Stimulated activated CD4-positive, alpha-beta T cell treated with anti-CD3 and anti-CD28 coated beads, Interleukin-1b, Interleukin-23, amount 100 ng/mL, for 4 hours (primary cell): ENCODE results near the gene ZNF174.

Experiments
- DNase-seq, 2 donors: peaks; one replicate each; pipeline ENCODE4 v3.0.0-alpha.2; 2020; ENCODE audit warnings: low read depth in 2 of 2

The ZNF174 gene

DNA sequence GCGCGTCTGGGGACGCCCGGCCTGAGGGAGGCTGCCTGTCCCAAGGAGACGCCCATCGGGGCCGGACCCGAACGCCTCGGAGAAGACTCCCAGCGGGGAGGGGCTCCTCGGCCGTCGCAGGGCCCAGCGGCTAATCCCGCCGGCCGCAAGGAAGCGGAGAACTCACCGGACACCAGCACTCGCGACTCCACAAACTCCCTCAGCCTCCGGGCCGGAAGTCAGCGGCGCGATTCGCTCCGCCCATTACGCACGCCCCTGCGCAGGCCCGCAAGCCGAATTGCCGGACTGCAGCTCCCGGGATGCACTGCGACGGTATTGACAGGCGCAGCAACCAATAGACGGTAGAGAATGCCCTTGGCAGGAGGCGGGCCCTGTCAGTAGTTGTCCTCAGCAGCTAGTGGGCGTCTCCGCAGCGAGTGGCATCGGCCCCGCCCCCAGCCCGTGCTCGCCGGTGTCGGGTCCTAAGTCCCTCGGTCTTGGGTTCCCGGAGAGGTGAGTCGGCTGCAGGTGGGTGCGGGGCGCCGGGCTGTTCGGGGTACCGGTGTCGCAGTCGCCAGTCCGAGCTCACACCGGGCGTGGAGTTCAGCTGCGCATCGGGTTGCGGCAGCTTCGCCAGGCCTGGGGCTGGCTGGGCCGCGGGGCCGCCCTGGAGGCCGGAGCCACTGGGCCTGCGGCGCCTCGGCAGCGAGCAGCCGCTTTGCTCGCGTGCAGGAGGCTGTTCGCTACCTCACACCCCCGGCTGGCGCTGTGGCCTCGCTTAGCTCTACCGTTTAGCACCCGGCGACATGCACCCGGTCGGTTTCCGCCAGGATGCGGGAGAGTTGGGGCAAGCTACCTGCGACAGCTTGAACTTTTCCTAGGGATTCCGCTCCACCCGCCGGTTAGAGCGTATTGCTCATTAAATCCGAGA is at the start of gene ZNF174, which contains the start of gene ZSCAN32:
Gene ZNF174 (plus strand): TSS at position 437 of the 910 bp plus-strand sequence. CDS start 790 bp downstream, outside the sequence.
Gene ZSCAN32 (minus strand): TSS at position 226 of the 910 bp plus-strand sequence. CDS start 3,447 bp downstream, outside the sequence.
- DNase-seq, result peak; percentile 93 to 98

DNA sequence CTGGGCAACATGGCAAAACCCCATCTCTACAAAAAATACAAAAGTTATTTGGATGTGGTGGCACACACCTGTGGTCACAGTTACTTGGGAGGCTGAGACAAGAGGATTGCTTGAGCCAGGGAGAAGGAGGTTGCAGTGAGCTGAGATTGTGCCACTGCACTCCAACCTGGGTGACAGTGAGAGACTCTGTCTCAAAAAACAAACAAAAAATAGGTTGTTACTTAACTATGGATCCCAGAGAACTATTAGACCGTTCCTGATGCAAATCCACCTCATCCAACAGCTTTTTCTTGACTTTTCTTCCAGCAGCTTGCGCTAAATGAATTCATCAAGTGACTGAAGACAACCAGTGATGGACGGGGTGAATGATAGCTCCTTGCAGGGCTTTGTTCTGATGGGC is 45.4 kb upstream of the ZNF174 start, which contains the start of gene OR2C1:
Gene OR2C1 (plus strand): TSS at position 301 of the 400 bp plus-strand sequence. CDS start 52 bp downstream, at position 353.
- DNase-seq, result no peak

DNA sequence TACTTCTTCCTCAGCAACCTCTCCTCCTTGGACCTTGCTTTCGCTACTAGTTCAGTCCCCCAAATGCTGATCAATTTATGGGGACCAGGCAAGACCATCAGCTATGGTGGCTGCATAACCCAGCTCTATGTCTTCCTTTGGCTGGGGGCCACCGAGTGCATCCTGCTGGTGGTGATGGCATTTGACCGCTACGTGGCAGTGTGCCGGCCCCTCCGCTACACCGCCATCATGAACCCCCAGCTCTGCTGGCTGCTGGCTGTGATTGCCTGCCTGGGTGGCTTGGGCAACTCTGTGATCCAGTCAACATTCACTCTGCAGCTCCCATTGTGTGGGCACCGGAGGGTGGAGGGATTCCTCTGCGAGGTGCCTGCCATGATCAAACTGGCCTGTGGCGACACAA is 44.9 kb upstream of the ZNF174 start:
- no peak for DNase-seq

DNA sequence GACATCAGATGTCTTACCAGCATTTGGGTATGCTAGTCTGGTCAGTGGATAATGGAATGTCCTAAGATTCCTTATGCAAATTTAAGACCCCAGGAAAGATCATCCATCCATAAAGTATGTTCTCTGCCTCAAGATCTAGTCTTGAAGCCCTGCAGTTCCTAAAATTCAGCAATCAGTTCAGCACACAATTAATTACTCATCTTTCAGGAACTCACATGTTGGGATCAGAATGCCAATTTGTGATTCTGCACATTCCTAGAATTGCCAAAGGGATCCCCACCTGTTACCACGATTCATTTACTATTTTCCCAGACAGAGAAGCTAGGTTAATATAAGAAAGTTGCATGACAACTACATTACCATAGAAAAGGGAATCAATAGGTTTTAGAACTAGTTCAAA is 42.1 kb upstream of the ZNF174 start:
- no peak for DNase-seq

DNA sequence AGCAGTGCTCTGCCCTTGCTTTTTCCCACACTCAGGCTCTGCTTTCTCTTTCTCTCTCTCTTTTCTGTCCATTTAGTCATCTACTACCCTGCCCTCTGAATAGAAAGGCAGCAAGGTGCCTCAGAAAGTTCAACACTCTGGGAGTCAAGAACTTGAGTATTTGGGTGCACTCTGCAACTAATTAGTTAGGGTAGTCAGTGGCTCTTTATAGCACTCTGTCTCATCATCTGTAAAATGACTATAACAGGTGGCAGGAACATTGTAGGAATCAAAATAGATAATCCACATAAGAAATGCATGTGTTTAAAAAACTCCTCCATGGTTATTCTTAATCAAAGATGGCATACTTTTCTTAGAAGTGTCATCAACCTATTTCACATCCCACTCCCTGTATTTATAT is 38.1 kb upstream of the ZNF174 start:
- DNase-seq, result no peak

DNA sequence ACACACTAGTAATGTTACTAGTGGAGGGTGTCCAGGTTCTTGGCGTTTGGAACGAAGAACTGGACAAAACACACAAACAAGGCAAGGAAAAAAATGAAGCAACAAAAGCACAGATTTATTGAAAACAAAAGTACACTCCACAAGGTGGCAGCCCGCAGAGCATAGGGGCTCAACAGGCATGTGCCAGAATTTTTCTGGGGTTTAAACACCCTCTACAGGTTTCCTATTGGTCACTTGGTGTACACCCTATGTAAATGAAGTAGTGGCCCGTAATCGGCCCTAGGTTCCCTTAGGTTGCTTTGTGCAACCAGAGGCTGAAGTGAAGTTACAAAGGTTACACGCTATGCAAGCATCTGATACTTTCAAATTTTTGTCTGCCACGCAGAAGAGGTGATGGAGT is 37.2 kb upstream of the ZNF174 start:
- DNase-seq, result no peak

DNA sequence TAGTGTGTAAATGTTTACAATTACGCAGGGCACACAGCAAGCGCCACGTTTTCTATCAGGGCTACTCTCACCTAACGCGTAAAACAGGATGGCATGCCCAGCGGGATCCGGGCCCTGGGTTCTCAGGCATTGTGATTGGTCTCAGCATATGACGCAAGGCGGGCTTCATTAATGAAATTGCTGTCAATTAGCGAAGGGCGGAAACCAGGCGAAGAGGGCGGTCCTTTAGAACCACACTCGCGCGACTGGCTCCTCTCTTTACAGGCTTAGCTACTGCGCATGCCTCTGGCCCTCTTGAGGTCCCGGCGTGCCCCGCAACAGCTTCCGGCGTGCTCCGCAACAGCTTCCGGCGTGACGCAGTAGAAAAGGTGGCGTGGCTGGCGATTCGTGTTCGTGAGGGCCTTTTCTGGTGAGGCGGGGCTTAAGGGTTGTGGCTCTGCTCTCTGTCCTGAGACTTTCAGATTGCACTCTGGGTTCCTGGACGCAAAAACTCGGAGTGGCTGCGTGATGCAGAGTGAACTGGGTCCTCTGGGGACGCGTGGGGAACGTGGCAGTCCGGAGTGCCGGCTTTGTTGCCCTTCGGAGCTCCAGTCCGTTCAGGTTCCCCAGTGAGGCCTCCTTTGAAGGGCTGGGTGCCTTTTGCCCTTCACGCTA is 36.1 kb upstream of the ZNF174 start:
- DNase-seq, result peak; percentile 66 to 72

DNA sequence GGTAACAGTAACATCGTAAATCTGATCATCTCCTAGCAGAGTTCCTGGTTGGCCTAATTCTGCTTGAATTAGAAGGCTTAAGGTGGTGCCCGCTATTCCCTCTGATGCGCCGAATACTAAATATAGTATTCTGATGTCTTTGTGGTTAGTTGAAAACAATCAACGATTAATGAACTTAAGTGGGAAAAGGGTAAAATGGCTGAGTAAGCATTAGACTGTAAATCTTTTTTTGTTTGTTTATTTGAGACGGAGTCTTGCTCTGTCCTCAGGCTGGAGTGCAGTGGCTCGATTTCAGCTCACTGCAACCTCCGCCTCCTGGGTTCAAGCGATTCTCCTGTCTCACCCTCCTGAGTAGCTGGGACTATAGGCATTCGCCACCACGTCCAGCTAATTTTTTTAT is 31.9 kb upstream of the ZNF174 start:
- DNase-seq, result no peak

DNA sequence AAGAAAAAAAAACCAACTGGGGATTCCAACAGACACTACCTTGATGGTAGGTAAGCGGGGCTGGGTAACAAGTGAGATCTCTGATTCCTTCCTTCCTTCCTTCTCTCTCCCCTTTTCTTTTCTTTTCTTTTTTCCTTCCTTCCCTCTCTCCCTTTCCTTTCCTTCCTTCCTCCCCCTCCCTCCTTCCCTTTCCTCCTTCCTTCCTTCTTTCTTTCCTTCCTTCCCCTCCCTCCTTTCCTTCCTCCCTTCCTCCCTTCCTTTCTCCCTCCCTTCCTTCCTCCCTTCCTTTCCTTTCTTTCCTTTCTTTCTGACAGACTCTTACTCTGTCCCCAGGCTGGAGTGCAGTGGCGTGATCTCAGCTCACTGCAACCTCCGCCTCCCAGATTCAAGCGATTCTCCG is 25.3 kb upstream of the ZNF174 start:
- no peak for DNase-seq

DNA sequence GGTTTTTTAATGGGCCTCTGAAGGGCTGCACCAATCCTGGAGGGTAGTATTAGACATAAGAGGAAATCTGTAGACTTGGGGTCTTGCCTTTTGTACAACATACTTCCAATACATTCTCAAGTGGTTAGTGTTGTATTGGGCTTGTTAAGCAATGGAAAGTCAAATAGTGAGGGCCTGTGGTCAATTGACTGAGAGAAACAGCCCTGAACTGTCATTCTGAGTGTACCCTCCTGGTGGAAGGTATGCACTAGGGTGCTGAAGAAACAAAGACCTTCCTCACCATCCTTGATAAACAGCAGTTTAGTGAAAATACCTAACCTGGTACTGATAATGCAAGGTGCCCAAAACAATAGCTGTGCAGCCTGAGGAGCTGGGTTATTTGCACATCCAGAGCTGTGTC is 23.1 kb upstream of the ZNF174 start:
- DNase-seq, result no peak

DNA sequence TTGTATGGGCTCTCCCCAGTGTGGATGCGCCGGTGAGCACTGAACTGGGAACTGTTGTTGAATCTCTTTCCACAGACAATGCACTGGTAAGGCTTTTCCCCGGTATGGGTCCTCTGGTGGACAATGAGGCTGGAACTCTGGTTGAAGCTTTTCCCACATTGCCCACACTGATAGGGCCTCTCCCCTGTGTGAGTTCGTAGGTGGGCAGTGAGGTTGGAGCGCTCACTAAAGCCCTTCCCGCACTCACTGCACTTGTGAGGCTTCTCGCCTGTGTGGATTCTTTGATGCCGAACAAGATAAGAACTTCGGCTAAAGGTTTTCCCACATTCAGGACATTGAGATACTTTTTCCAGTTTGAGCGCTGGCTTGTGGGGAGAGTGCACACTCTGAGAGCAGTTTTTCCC is 18.0 kb upstream of the ZNF174 start:
- DNase-seq, result no peak

DNA sequence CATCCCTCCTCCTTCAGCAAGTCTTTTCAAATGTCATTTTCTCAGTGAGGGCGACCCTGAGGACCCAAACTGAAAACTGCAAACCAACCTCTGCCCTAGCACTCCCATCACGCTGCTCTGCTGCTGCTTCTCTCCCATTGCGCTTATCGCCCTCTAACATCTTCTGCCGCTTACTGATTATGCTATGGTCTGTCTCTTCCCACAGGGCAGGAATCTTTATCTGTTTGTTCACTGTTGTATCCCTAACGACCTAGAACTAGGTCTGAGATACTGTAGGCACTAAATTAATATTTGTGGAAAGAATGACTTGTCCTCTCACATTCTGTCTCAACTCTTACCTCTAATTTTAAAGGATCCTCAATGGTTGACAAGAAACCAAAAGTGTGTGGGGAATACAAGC is 12.7 kb upstream of the ZNF174 start:
- no peak for DNase-seq

DNA sequence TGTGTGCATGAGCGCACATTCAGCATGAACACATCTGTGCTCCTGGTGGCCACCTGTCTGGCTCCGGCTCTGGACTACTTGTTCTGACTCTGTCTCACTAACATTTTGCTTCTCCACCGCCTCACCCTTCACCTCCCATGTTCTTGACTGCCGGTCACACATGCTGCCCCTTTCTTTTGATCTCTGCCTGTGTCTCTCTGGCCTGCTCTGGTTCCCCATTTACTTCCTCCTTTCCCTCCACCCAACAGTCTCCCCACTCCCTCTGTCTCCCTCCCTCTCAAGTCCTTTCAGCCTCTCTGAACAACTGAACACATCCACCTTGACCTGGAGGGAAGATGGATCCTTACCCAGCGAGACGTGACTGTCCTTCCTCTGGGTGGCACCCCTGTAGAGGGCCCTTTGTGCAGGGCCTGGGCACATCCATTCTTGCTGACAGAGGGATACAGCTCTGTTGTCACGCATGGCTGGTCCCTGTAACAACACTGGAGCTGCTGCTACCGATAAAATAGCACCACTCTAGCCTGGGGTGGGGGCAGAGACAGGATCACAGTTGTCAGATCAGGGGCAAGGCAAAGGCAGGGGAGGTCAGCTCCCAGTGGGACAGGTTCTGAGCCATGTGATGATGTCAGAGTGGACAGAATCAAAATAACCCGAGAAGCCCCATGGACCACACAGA is 11.2 kb upstream of the ZNF174 start:
- no peak for DNase-seq

DNA sequence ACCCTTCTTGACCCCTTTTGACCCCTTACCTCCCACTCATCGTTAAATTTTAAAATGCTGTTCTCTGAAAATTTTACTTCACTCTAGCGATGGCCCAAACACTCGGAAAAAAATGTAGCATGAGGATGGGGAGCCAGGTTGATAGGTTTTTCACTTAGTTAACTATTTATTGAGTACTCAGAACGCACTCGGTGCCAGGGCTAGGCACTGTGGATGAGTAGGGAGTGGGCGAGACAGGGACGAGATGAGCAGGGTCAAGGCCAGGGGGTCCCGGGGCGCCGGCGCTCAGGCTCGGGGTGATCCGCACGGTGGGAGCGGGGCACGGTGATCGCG is 603 bp upstream of the ZNF174 start:
- no peak for DNase-seq

DNA sequence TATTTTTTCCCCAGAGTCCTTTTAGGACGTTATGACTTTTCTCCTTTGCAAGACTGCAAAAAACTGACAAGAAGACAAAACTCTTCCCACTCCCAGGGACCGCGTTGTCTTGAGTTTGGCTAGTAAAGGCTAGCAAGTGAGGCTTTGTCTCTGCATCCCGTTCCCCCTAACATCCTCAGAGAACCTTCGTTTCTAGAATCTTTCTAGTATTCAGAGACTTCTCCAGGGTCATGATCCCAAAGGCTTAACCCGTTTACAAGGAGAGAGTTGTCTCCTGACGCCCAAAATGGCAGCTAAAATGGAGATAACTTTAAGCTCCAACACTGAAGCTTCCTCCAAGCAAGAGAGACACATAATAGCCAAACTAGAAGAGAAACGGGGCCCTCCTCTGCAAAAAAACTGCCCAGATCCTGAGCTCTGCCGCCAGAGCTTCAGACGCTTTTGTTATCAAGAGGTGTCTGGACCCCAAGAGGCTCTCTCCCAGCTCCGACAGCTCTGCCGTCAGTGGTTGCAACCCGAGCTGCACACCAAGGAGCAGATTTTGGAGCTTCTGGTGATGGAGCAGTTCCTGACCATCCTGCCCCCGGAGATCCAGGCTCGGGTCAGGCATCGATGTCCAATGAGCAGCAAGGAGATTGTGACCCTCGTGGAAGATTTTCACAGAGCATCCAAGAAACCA is 843 bp downstream of the ZNF174 start:
- no peak for DNase-seq

DNA sequence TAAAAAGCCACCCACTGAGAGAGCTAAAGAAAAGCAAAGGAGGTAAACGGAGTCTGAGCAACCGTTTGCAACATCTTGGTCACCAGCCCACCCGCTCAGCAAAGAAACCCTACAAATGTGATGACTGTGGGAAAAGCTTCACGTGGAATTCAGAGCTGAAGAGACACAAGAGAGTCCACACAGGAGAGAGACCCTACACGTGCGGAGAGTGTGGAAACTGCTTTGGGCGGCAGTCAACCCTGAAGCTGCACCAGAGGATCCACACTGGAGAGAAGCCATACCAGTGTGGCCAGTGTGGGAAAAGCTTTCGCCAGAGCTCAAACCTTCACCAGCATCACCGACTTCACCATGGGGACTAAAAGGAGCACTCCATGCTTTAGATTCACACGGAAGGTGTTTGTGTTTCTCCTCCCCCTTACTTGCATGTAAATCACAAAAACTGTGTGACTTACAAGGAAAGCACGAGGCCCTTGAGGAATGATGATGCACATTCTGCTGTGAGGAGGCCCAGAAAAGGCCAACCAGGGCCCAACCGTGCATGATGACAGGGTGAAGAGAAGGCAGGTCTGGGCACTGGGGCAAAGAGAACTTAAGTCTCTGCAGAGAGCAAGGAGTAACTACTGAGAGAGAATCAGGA is 7.7 kb downstream of the ZNF174 start:
- no peak for DNase-seq

DNA sequence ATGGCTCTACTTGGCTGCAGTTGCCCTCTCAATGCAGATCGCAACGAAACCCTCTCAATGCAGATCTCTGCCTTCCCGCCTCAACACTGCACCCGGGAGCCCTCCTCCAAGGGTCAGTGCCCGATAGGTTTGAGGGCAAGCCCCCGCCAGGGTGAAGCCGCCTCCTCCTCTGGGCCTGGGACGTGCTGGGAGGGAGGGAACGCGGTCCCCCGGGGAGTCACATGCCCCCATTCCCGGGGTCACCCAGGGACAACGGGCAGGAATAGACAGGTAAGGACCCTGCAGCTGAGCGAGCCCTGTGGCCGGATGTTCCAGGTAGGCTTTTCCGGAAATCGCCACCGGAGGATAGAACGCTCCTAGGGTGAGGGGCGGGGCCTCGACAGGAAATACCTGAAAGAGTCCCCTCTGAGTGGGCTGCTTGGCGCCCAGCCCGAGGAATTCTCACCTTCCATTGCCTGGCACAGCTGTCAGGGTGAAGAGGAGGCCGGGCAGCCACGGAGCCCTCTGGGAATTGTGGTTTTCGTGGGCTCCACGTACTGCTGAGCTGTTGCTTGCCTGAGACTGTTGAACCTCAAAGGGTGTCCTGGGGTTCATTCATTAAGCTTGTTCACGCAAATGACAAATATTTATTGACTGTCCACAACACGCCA is 12.8 kb downstream of the ZNF174 start:
- DNase-seq, result no peak

DNA sequence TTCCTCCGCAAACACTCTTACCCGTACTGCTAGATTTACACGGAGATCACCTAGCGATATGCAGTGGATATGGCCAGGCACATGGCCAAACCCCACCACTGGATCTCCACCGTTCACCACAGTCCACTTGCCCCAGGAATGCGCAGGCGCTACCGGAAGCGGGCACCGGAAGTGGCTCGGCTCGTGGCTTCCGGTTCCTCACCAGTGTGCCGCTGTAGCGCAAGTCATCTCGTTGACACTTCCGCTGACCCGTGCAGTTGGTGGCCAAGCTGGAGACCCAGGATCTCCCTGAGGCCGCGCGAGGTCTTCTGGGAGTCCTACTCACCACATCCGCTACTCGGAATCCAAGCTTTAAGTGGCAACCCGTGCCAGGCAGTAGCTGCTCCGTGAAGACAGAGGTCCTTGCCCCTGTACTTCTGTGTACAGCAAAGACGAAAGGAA is 30.8 kb downstream of the ZNF174 start:
- DNase-seq, result peak in 1 of 2 donors; percentile 55

DNA sequence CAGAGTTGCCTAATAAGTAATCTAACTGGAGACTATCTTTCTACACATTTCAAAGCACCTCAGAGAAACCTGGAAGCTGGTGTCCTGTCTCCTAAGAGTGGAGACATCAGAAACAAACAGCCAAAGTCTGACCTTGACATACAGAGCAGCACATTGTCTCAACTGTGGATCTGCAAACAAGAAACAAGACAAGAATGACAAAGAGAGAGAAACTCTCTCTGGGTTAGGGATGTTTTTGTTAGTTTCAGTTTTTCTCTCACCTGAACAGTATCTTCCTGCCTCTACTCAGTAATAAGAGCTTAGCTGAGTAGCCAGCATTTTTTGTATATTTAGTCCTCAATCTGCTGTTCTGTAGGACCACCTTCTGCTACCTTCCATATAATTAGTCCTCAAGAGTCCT is 33.4 kb downstream of the ZNF174 start:
- DNase-seq, result no peak

DNA sequence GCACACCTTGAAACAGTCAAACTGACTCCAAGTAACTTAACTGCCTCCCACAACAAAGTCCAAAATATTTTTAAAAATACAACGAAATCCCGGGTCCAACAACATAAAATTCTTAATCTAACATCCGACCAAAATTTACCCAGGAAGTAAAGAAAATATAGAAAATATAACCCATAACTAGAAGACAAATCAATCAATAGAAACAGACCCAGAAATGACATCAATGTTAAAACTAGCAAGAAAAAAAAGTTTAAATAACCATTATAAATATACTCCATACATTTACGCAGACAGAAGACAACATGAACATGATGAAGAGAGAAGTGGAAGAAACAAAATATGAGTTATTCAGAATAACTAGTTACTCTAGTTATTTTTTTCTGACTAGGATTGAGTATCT is 38.6 kb downstream of the ZNF174 start:
- no peak for DNase-seq
